Hindlimb muscle (tissue), 1 donor: ENCODE results near the gene CECR2. TPM values are rescaled to one million over a fixed set of nuclear protein-coding genes. Genes with fewer than 3 reads are reported as not detected.

Experiments used
- DNase-seq: peaks from one replicate; pipeline ENCODE4 v3.0.0-alpha.2; 2013
- polyA plus RNA-seq: library from polyadenylated mRNA; unstranded; fragments of 120-200 nt; gene quantifications from one replicate; pipeline ENCODE4 v1.2.1, GENCODE V29; 2013; ENCODE audit not compliant: insufficient read length

CECR2 gene
- polyA plus RNA-seq = 30.5 TPM

DNA sequence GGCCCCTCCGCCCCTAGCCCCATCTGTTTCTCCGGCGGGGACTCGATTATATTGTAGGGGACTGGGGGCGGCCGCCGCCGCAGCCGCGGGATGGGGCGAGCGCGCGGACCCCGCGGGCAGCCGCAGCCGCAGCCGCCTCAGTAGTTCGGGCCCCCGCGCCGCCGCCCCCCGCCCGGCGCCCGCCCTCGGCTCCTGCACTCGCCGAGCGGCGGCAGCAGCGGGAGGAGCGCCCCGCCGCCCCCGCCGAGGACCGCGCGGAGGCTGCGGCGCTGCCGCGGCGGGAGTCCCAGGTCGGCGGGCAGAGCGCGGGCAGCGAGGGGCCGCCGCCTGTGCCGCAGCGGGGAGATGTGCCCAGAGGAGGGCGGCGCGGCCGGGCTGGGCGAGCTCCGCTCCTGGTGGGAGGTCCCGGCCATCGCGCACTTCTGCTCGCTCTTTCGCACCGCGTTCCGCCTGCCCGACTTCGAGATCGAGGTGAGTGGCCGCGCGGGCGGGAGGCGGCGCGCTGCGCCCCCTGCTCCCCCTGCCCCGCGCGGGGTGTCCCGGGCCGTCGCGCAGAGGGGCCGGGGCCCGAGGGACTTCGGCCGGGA lies at the start of gene CECR2:
TSS of gene CECR2 (plus strand) at position 22 of the 587 bp plus-strand sequence. CDS start at position 346, 324 bp downstream.
- peak; percentile 43 for DNase-seq

DNA sequence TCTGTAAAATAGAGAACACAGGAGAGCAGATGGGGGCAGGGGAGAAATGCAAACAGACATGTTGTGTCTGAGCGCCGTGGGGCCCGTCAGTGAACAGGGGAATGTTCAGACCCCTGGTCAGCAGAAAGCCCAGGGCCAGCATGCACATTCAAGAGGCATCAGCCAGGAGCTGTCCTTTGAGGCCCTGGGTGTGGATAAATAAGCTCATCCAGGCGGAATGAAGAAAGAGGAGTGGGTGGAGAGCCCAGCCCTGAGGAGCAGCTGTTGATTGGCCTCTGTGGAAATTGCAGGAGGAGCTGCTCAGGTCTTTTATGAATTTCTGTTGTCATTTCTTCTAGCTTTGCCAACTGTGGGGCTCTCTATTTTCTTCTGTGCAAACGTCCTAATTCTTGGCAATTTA lies 49.7 kb upstream of the CECR2 start:
- no peak for DNase-seq

DNA sequence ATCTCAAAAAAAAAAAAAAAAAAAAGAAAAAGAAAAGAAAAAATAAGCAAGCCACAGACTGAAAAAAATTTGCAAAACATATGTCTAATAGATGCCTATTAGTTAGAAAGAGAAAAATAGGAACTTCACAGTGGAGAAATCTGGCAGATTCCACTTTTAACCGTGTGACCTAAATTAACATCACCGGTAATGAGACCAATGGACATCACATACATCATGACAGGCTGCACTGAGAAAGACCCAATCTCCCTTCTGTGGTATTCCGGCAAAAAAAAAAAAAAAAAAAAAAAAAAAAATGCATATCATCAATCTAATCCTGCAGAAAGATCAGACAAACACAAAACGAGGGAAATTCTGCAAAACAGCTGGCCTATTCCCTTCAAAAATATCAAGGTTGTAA lies 46.7 kb upstream of the CECR2 start:
- no peak for DNase-seq

DNA sequence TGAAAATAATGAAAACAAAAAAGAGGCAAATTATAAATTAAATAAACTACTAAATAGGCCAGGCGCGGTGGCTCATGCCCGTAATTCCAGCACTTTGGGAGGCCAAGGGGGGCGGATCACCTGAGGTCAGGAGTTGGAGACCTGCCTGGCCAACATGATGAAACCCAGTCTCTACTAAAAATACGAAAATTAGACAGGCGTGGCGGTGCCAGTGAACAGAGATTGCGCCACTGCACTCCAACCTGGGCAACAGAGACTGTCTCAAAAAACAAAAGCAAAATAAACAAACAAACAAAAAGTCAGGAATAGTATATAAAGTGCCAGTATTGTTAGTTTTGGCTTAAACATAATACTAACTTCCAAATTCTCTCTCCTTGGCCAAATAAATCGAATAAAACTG lies 37.6 kb upstream of the CECR2 start:
- no peak for DNase-seq

DNA sequence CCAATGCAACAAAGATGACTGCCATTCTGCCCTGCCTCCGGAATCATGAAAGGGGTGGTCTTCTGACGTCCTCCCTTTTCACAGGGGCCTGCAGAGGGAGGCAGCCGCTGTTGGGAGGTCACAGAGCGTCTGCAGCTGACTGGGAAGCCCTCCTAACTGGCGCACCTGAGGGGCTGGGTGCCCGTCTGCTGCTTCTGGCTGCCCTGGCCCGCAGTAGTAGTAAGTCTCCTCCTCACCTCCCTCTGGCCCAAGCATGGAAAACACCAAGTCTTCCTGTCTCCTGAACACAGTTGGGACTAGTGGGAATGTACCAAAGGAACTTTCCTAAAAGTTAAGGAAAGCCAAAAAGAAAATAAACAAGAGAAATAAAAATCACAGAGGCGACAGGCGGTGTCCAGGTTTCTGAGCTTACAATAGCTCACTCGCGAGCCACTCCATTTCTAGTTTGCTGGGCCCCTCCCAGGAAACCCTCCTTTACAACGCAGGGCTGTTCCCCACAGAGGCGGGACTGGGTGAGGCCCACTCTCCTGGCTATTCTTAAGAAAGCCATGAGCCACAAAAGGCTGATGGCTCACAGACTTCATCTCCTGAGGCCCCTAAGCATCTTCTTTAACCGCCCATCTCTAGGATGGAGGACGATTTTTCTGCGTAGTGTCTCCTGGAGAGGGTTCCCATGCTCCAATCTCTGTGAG lies 37.0 kb upstream of the CECR2 start:
- DNase-seq = no peak

DNA sequence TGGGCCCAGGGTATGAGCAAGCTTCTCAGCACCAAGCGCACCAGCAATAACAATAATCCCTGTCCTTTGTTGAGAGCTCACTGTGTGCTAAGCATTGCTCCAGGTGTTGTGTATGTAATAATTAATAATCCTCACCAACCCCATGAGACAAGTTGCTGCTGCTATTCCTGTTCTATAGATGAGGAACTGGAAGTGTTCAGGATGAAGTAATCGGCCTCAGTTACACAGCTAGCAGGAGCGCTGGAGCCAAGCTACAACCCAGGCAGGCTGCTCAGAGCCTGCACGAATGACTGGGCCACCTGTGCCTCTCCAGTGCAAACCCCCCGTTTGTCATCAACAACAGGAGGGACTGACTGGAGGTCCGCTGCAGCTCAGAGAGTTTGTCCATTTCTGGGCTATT lies 35.2 kb upstream of the CECR2 start:
- no peak for DNase-seq

DNA sequence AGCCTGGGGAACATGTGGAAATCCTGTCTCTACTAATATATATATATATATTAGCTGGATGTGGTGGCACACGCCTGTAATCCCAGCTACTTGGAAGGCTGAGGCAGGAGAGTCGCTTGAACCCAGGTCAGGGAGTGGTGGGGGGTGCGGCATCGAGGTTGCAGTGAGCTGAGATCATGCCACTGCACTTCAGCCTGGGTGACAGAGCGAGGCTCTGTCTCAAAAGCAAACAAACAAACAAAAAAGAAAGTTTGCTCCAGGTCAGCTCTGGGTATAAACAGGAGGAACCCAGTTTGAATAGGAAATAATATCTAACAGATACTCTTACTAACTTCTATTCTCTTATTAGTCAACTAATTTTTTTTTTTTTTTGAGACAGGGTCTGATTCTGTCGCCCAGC lies 34.3 kb upstream of the CECR2 start:
- no peak for DNase-seq

DNA sequence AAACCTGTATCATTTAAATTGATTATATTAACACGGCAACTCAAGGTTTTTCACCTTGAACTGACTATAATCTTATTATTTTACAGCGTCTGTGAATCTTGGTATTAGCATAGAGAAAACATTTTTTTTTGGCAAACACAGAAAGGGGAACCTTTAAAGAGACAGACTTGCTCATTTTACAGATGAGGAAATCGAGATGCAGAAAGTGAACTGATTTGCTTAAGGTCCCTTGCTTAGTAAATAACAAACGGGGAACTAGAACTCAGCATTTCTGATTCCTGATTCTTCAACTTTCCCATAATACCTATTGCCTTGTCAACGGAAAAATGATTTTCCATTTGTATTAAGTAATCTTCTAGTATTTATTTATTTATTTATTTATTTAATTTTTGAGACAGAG lies 33.2 kb upstream of the CECR2 start:
- no peak for DNase-seq

DNA sequence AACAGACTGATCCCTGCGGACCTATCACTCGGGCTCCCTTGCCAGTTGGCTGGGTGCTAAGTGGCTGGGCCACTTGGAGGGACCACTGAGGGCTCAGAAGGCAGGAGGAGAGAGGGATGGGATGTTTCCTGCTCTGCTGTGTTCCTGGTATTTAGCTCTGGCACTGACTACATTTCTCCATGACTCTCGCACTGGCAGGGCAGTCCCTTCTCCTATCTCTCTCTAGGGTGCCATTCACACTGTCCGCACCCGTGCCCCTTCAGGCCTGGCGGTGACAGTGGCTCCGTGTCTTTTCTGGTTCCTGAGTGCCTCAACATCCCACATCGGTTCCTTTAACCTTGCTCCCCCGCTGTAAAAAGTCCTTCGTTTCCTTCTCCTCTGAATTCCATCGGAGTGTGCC lies 31.6 kb upstream of the CECR2 start:
- DNase-seq = no peak

DNA sequence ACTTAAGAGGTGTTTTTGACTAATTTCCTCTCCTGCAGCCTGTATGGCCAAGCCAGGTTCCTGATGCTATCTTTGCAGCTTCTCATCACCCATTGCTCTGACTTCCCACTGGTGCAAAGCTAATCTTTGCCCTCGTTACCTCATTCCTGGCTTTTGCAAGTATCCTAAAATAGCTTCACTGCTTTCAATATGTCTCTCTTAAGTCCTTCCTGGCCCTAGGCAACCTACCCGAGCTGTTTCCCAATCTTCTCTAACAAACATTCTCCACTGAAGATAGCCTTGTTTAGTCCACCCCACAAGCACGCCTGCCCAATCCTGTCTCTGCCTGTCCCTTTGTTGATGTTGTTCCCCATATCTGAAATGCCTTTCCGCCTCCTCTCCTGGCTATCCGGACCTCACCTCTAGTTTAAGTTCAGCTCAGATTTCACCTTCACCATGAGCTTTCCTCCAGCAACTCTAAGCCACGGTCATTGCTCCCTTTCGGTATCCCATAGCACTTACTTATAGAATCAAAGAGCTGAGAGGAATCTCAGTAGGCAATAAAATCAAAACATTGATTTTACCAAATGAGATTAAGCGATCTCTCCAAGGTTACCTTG lies 30.1 kb upstream of the CECR2 start:
- no peak for DNase-seq

DNA sequence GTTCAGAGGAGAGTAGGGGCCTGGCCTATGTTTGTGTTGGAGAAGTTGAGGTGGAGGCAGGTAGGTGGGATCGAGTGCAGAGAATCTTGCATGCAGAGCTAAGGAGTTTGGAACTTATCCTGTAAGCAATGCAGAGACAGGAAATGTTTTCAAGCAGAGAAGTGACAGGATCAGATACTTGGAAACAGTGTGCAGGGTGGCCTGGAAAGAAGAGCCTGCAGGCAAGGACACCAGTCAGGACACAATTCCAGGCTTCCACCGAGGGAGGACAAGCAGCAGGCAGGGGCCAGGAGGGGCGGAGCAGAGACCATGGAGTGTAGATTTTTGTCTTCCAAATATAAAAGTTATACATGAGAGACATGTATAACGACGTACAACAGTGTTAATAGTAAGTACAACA lies 26.9 kb upstream of the CECR2 start:
- no peak for DNase-seq

DNA sequence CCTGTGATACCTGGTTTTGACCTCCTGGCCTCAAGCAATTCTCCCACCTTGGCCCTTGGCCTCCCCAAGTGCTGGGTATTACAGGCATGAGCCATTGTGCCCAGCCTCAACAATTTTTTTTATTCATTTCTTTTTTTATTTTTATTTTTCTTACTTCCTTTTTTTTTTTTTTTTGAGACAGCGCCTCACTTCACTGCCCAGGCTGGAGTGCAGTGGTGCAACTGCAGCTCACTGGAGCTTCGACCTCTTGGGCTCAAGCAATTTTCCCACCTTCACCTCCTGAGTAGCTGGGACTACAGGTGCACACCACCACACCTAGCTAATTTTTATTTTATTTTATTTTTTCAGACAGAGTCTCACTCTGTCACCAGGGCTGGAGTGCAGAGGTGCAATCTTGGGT lies 25.5 kb upstream of the CECR2 start:
- no peak for DNase-seq

DNA sequence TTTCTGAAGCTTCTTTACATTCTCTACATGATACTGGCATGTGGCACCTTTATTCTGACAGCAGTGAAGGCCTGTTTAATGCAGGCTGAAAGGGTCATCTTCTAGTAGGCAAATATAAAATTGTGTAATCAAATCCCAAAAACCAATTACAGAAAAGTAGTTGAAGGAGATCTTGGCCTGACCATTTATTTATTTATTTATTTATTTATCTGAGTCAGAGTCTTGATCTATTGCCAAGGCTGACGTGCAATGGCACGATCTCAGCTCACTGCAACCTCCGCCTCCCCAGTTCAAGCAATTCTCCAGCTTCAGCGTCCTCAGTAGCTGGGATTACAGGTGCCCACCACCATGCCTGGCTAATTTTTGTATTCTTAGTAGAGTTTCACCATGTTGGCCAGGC lies 22.7 kb upstream of the CECR2 start:
- DNase-seq = no peak

DNA sequence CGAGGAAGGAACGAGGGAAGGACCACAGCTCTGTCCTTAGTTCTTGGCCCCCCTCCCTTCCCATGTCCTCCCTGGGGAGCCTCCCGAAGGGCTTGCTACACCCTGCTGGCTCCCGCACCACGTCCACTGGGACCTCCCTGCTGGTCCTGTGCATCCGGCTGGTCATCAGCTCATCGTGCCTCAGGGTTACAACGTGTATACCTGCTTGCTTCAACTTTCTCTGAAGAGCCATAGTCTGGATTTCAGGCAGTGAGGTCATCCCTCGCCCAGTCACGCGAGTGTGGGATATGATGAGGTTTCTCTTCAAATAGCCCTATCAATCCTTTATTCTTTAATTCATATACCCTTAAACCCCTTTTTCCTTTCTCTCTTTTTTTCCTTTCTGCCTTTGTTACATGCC lies 21.5 kb upstream of the CECR2 start:
- no peak for DNase-seq

DNA sequence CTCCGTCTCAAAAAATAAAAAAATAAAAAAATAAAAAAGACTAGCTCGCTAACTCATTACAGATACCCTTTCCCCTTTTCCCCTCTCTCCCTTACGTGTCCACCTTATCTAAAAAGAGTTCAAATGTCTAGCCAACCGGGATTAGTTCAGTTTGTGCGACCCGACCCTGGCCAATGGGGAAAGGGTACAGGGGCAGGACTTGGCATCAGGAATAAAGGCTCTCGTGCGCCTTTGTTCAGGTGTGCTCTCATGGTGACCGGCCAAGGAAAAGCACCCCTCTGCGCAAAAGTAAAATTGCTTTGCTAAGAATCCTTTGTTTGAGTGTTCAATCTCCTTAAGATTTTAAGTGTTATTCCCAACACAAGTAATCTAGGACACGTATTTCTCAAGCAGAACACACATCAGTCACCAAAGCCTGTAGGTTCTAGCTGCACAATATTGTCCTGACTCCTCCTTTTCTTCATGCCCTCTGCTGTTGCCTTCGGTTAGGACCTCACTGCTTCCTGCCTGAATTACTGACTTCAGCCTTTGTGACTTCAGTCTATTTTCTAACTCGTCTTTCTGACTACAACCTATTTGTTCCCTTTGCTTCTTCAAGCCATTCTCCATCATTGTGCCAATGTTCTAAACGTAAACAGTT lies 20.7 kb upstream of the CECR2 start:
- DNase-seq = no peak

DNA sequence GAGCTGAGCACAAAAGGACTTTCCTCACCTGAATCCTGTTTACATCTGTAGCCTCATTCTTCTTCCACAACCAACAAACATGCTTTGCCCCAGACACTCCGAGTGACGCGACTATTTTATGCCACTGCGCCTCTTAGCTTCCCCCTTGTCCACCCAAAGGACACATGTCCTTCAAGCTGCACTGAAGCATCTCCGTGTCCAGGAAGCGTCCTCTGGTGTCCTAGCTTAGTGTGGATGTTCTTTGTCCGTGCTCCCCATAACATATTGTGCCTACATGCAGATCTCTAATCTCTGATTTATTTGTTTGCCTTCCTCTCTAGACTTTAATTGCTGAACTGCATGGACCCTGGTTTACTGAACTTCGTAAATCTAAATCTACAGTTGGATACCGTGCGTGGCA lies 20.1 kb upstream of the CECR2 start:
- no peak for DNase-seq

DNA sequence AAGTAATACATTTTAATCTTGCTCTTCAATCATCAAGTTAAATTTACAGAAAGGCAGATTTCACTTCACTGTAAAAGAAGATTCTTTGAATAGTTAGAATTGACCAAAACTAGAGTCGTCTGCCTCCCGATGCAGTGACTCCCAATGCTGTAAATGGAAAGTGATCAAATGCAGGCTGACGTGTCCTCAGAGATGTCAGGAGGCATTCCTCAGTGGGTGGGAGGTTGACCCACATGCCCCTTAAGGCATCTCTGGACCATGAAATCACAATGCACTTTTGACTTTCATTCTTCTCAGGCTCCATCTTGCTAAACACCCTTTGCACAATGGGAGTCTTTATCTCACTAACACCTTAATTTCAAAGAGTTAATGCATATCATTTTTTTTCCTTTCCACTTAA lies 19.0 kb upstream of the CECR2 start:
- no peak for DNase-seq

DNA sequence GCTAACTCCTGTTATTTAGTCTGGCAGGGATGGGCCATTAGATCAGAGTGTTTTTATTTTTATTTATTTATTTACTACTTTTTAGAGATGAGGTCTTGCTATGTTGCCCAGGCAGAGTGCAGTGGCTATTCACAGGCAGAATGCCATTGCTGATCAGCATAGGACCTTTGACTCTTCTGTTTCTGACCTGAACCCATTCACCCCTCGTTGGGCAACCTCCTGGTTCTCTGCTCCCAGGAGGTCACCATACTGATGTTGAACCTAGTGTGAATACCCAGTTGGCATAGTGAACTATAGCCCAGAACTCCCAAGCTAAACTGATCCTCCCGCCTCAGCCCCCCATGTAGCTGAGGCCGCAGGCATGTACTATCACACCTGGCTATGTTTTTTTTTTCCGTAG lies 16.5 kb upstream of the CECR2 start:
- DNase-seq = no peak

DNA sequence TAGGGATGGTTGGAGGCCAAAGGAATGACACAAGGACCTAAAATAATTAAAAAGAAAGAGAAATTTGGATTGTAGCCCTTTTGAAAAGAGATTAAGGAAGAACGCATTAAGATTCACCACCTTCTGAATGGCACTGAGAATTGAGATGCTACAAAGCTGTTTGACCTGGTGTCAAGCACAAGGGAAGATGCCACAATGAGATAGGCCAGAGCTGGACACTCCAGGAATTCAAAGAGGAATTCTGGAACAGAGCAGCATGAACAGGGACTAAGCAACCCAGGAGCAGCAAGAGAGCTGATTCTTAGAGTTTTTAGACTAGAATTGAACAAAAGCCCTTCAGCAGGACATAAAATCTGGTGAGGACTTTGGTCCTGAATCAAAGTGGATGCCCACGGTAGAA lies 11.6 kb upstream of the CECR2 start:
- DNase-seq = no peak

DNA sequence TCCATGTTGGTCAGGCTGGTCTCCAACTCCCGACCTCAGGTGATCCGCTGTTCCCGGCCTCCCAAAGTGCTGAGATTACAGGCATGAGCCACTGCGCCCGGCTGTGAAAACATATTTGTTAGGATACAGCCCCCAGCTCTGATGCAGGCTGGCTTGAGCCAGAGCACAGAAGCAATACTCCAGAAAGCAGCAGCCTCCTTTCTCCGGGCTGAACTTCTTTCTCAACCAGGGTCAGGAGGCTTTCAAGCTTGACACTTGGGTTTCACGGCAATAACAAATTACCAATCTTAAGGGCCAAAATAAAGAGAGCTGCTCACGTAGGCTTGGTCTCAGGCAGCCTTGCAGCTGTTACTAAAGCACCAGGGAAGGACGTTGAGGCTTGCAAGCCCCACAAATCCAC lies 10.8 kb upstream of the CECR2 start:
- no peak for DNase-seq

DNA sequence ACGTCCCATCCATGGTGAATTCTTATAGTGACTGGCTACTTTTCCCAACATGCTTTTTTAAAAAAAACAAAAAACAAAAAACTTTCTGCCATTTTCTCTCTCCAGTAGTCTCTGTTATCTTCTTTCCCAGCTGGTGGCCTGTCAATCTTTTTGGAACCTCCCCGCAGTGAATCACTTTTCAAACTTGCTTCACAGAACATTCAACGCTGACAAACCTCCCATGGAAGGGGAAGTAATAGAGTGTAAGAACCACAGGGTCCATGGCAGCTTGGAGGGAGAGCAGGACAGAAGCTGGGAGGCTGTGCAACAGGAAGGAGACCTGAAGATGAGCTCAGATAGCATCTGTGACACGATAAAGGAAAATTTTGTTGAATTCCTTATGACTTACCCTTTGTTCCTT lies 9.8 kb upstream of the CECR2 start:
- no peak for DNase-seq

DNA sequence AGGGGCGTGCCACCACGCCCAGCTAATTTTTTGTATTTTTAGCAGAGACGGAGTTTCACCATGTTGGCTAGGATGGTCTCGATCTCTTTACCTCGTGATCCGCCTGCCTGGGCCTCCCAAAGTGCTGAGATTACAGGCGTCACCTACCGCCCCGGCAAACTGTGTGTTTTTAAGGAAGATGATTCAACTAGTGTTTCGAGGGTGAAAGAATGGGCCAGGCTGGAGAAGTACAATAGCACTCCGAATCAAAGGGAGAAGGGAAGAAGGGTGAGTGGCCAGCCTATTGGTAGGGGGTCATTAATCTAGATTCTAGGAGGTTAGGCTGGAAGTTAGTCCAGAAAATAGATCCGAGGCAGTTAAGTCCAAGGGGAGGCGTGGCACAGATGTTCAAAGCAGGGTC lies 2.9 kb upstream of the CECR2 start:
- no peak for DNase-seq

DNA sequence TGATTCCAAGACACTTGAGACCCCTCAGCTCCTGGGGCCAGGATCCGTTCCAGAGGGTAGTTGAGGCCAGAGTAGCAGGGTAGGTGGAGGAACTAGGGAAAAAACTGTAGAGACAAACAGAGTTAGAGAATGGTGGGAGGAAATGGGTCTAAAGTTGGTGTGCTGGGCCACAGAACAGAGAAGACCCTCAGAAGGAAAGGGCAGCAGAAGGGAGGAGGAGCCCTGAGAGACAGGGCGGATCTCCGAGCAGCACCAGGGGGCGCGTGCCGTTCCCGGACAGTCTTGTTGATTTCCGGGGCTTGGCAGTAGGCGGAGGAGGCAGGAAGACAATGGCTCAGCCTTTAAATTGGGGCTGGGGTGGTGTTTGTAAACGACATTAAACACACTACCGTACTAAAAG lies 2.4 kb upstream of the CECR2 start:
- no peak for DNase-seq

DNA sequence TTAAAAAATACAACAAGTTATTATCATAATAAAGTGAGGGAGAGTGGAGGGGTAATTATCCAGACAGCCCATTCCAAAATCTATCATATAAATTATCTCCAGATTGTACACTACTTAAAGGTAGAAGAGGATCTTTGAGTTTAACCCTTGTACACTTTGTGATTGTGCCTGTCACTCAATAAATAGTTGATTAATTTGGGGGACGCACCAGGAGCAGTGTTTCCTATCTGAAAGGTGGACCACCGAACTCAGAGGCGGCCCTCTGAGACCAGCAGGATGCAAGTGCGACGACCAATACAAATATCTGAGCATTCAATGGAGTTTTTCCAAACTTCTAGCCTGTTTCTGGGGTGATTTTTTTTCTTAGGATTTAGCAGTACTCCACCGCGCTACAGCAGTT lies 1.1 kb upstream of the CECR2 start:
- no peak for DNase-seq
